Stimulated activated CD8-positive, alpha-beta memory T cell treated with anti-CD3 and anti-CD28 coated beads, Interleukin-4, amount 100 ng/mL, for 1 hour (primary cell): Measurements from ENCODE around the gene PRIMA1.

Experiments used
- DNase-seq, 2 donors: peaks; one replicate each; pipeline ENCODE4 v3.0.0-alpha.2; 2020; ENCODE audit warnings: low read depth in 2 of 2, low spot score in 1 of 2

The PRIMA1 gene

DNA sequence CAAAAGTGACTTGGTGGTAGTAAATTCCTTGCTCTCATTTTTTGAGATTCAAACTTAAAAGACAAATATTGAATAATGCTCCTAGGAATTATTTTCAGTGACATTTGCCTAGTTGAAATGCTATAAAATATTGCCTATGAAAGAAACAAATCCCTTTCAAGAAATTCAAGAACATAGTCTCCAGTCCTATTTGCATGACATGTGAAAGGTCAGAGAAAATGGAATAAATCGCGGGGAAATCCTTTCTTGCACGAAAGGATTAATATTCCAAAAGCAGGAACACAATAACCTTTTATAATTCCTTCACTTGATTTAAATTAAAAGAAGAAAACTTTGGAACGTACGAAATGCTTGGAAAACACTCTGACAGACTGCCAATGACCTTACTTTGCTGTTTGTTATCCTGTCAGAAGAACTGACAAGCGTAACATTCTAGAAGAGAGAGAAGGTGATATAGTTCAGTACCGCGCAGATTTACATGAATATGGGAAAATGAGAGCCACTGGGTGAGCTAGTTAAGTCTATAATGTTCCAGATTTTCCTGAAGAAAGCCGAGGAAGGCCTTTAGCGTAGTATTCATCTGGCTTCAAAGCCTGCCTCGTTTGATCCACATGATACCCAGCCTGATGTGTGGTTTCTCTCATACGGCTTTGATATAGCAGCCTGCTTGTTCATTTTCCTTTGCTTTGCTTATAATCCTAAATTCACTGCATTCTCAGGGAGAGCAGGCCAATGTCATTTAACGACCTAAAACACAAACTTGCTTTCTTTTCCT is 103.0 kb downstream of the PRIMA1 start:
- no peak for DNase-seq

DNA sequence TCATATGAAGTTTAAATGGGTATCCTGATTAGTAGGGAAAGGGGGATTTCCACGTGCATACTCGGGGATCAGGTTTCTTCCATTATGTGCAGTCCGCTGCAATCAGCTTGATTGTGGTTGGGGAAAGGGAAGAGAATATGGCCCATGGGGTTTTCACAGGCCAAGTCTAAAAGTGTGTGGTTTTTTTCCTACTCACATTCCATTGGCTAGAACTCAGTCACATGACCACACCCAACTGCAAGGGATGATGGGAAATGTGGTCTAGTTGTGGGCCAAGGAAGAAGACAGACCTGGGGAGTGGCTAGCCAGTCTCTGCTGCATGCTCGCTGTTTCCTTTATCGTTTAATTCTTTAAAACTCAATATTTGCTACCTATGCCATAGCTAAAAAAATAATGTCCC is 105.1 kb downstream of the PRIMA1 start:
- DNase-seq, result no peak

GRCh38 chr14:93682459-93682858 is 105.8 kb downstream of the PRIMA1 start:
- DNase-seq, result no peak

DNA sequence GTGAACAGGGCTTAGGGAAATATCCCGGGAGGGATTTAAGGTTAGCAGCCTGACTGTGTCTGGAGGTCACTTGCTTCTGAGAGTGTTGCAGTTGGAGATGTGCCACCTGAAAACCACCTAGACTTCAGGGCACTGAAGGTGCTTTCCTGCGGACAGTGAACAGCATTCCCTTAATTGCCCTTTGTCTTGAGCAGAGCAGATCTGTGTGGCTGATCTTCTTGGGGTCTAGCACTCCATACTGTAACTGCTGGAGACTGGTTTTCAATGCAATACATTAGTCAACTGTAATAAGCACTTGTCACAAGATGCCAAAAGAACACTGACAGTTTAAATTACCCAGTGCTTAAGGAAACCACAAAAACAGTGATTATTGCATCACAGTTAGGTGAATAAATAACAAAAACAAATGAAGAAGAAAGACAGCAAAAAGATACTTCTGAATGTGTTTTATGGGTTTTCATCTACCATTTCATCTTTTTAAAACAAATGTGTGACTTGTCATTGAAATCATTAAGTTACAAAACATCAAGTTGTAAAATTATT is 111.8 kb downstream of the PRIMA1 start:
- no peak for DNase-seq

DNA sequence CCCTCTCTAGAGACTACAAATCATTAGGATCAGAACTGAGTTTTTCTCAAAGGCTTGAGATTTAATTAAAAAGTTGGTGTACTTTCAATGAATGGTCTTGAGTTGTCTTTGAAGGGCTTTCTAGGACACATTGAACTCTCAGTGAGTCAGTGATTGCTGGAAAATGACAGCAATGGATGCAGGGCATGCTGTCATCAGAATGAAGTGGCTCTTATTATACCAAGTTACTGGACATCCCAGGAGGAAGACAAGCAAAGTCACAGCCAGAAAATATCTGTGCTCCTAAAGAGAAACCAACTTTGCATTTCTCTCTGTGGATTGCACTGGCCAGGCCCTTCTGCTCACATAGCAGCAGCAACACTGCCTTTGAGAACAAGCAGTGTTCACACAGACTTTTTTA is 112.6 kb downstream of the PRIMA1 start:
- no peak for DNase-seq

GRCh38 chr14:93674343-93674742 is 113.9 kb downstream of the PRIMA1 start:
- DNase-seq, result no peak

DNA sequence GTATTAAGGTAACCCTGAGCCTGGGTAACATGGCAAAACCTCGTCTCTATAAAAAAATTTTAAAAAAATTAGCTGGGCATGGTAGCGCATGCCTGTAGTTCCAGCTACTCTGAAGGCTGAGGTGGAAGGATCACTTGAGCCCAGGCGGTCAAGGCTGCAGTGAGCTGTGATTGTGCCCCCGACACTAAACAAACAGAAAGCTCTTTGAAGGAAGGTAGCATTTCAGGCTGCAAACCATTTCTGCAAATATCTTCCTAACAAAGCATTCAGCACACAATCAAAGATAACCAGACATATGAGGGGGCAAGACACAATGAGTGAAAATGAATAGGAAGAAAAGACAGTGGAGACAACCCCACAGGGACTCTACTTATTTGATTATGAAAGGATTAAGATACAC is 118.7 kb downstream of the PRIMA1 start:
- no peak for DNase-seq
